K562 (cell line): ENCODE data around the gene CLPSL2. TPM values are rescaled to one million over a fixed set of nuclear protein-coding genes. Genes with fewer than 3 reads are reported as not detected.

Source experiments
- ARID1B ChIP-seq: fragments of 450-650 bp; IDR thresholded peaks from 2 replicates; pipeline ENCODE4 v1.6.1; 2016; ENCODE audit warnings: antibody characterized with exemption, mild to moderate bottlenecking, inconsistent platforms
- CEBPB ChIP-seq: fragments of 450-650 bp; IDR thresholded peaks from 2 replicates; pipeline ENCODE4 v1.6.1; 2016; ENCODE audit warnings: missing genetic modification characterization, missing compliant biosample characterization
- CTCFL ChIP-seq: IDR thresholded peaks from 2 replicates; pipeline ENCODE4 v1.6.1; 2011; ENCODE audit warnings: borderline replicate concordance, low read depth, mild to moderate bottlenecking, moderate library complexity, low read length; ENCODE audit not compliant: insufficient read depth, poor library complexity, severe bottlenecking
- HMG20B ChIP-seq: fragments of 250-450 bp; sonication (Bioruptor Pico); IDR thresholded peaks from 2 replicates; pipeline ENCODE4 v1.5.0; 2021; ENCODE audit warnings: mild to moderate bottlenecking
- JUND ChIP-seq, 2 experiments: IDR thresholded peaks; 2 replicates in 1 of 2; 3 replicates in 1 of 2; pipeline ENCODE4 v1.6.1; 2011; ENCODE audit warnings: borderline replicate concordance in 2 of 2, low read depth in 2 of 2, low read length in 2 of 2, improper control_type of control experiment in 1 of 2, missing biosample characterization in 1 of 2, missing genetic modification characterization in 1 of 2, missing genetic modification reagents in 1 of 2
- LEF1 ChIP-seq: fragments of 450-650 bp; IDR thresholded peaks from 2 replicates; pipeline ENCODE4 v1.6.1; 2016; ENCODE audit warnings: mild to moderate bottlenecking
- NFRKB ChIP-seq: fragments of 450-650 bp; IDR thresholded peaks from 2 replicates; pipeline ENCODE4 v1.6.1; 2016; ENCODE audit warnings: low read depth
- NR2C1 ChIP-seq, 2 experiments: fragments of 450-650 bp; IDR thresholded peaks; 2 replicates each; pipeline ENCODE4 v1.6.1; 2017; ENCODE audit warnings: mild to moderate bottlenecking in 2 of 2, antibody characterized with exemption in 1 of 2, inconsistent platforms in 1 of 2, missing compliant biosample characterization in 1 of 2, missing genetic modification characterization in 1 of 2
- PTRF ChIP-seq: fragments of 450-650 bp; IDR thresholded peaks from 2 replicates; pipeline ENCODE4 v1.6.1; 2016; ENCODE audit warnings: mild to moderate bottlenecking, missing genetic modification characterization, missing compliant biosample characterization
- SRSF1 ChIP-seq: fragments of 200-400 bp; formaldehyde crosslinking; IDR thresholded peaks from 2 replicates; pipeline ENCODE4 v1.6.1; 2017; ENCODE audit warnings: mild to moderate bottlenecking, low read depth, low read length, moderate library complexity
- TCFL5 ChIP-seq: fragments of 250-450 bp; sonication (Bioruptor Pico); conservative IDR thresholded peaks from 2 replicates; pipeline ENCODE4 v1.6.1; 2021; ENCODE audit warnings: mild to moderate bottlenecking, moderate library complexity, matching md5 sums
- TEAD4 ChIP-seq, 2 experiments: sonication (generic) in 1 of 2; formaldehyde crosslinking in 1 of 2; IDR thresholded peaks; 2 replicates each; pipeline versions ENCODE4 v1.6.1 to v1.8.0; 2012 to 2022; ENCODE audit warnings: borderline replicate concordance in 1 of 2, inconsistent platforms in 1 of 2, low read length in 1 of 2, mild to moderate bottlenecking in 1 of 2, missing genetic modification reagents in 1 of 2
- THAP7 ChIP-seq: fragments of 250-450 bp; sonication (Bioruptor Pico); IDR thresholded peaks from 2 replicates; pipeline ENCODE4 v1.5.0; 2021
- U2AF1 ChIP-seq: fragments of 200-400 bp; formaldehyde crosslinking; optimal IDR thresholded peaks from 2 replicates; pipeline ENCODE3; 2017; ENCODE audit warnings: mild to moderate bottlenecking, low read depth, low read length, moderate library complexity
- ZBTB17 ChIP-seq: fragments of 450-650 bp; formaldehyde crosslinking; IDR thresholded peaks from 2 replicates; pipeline ENCODE4 v1.4.0; 2020; ENCODE audit warnings: mild to moderate bottlenecking
- ZBTB9 ChIP-seq: fragments of 450-650 bp; formaldehyde crosslinking; IDR thresholded peaks from 2 replicates; pipeline ENCODE4 v1.4.0; 2020; ENCODE audit warnings: mild to moderate bottlenecking, moderate library complexity
- ZNF124 ChIP-seq: sonication (generic); formaldehyde crosslinking; IDR thresholded peaks from 2 replicates; pipeline ENCODE4 v1.8.1; 2022; ENCODE audit warnings: missing genetic modification reagents
- ZNF263 ChIP-seq: sonication (generic); formaldehyde crosslinking; IDR thresholded peaks from 2 replicates; pipeline ENCODE4 v1.8.0; 2022; ENCODE audit warnings: mild to moderate bottlenecking, missing genetic modification reagents, borderline replicate concordance
- ZNF444 ChIP-seq: fragments of 250-450 bp; sonication (Bioruptor Pico); IDR thresholded peaks from 2 replicates; pipeline ENCODE4 v1.4.0; 2020; ENCODE audit warnings: mild to moderate bottlenecking, moderate library complexity
- ZNF696 ChIP-seq: fragments of 250-450 bp; sonication (Bioruptor Pico); conservative IDR thresholded peaks from 2 replicates; pipeline ENCODE4 v1.4.0; 2020; ENCODE audit warnings: mild to moderate bottlenecking, moderate library complexity
- ZNF717 ChIP-seq: fragments of 250-450 bp; sonication (Bioruptor Pico); IDR thresholded peaks from 2 replicates; pipeline ENCODE4 v1.5.0; 2021
- ZSCAN32 ChIP-seq: fragments of 450-650 bp; formaldehyde crosslinking; IDR thresholded peaks from 2 replicates; pipeline ENCODE4 v1.4.0; 2020; ENCODE audit warnings: mild to moderate bottlenecking, moderate library complexity
- polyA plus RNA-seq, 8 experiments: library from polyadenylated mRNA; depleted of rRNA in 4 of 8; stranded (reverse) in 5 of 8; unstranded in 3 of 8; fragments of >200 nt; fragmentation: Nextera tagmentation in 2 of 8; fragmentation: Illumina TruSeq in 1 of 8; extraction: Ambion mirVana in 2 of 8; extraction: Trizol in 1 of 8; gene quantifications; 2 replicates each; pipeline versions ENCODE4 v1.2.1 to v1.2.3, GENCODE V29; 2011 to 2014; ENCODE audit warnings: inconsistent platforms in 1 of 8, missing spikeins in 1 of 8
- total RNA-seq, 7 experiments: library from RNA; depleted of rRNA in 6 of 7; stranded (reverse); fragments of >200 nt in 6 of 7; fragmentation: Illumina TruSeq in 2 of 7; extraction: Trizol in 2 of 7; gene quantifications; 2 replicates each; pipeline versions ENCODE4 v1.2.1 to v1.2.3, GENCODE V29; 2011 to 2021; ENCODE audit warnings: low replicate concordance in 1 of 7

CLPSL2 gene
- total and polyA plus RNA-seq, 9 of the 15 experiments (the other 6 are each of a cell fraction or from before 2014, with no cell fraction given): not detected

- no peak for TF ChIP-seq CTCFL
- TF ChIP-seq ZBTB9 (CRISPR knock-in tag): peak; percentile 71; the same call in 1 of the 2 replicates
- no peak for TF ChIP-seq THAP7 (CRISPR knock-in tag)
- no peak for TF ChIP-seq ZNF124 (CRISPR knock-in tag)
- TF ChIP-seq ZNF696 (CRISPR knock-in tag): no peak
- TF ChIP-seq TEAD4 (IDR thresholded peaks at IDR 0.05; ENCODE audit: low read length): no peak
- TF ChIP-seq TEAD4 (CRISPR knock-in tag; IDR thresholded peaks at IDR 0.05; ENCODE audit: borderline replicate concordance): 0 out of 2 replicates have a peak, but pooled peaks have one; percentile 16
- TF ChIP-seq JUND (IDR thresholded peaks at IDR 0.05; ENCODE audit: borderline replicate concordance, low read depth, low read length): no peak
- TF ChIP-seq JUND (tag; IDR thresholded peaks at IDR 0.05; ENCODE audit: borderline replicate concordance, low read depth, low read length): no peak
- no peak for TF ChIP-seq CEBPB (tag)
- peak; percentile 73; the same call in 1 of the 2 replicates for TF ChIP-seq NFRKB
- TF ChIP-seq LEF1: no peak
- TF ChIP-seq NR2C1 (IDR thresholded peaks at IDR 0.05): no peak
- no peak for TF ChIP-seq NR2C1 (tag; IDR thresholded peaks at IDR 0.05)
- TF ChIP-seq ZNF717 (CRISPR knock-in tag): no peak
- no peak for TF ChIP-seq TCFL5 (CRISPR knock-in tag)
- TF ChIP-seq PTRF (tag): no peak
- TF ChIP-seq ZBTB17 (CRISPR knock-in tag): no peak
- TF ChIP-seq HMG20B (CRISPR knock-in tag): no peak
- no peak for TF ChIP-seq U2AF1
- no peak for TF ChIP-seq ZNF263 (CRISPR knock-in tag)
- TF ChIP-seq SRSF1: no peak
- TF ChIP-seq ZSCAN32 (CRISPR knock-in tag): no peak
- no peak for TF ChIP-seq ZNF444 (CRISPR knock-in tag)
- TF ChIP-seq ARID1B: no peak
Measured at GRCh38 chr6:35727231-35727934, 49.0 kb upstream of the CLPSL2 start (continued).
